ENCODE measurements around the gene HIF1AN. TPM values are rescaled to one million over a fixed set of nuclear protein-coding genes. Genes with fewer than 3 reads are reported as not detected.

HIF1AN gene
- total RNA-seq = 44.5 TPM
- long read RNA-seq, full-length matches to known transcripts = 71 of 89 reads
- long read RNA-seq, partial matches to known transcripts = 6 of 89 reads
- long read RNA-seq, other reads (novel, unspliced or antisense) = 12 of 89 reads

GRCh38 chr10:100535715-100536353 is at the start of gene HIF1AN:
TSS of gene HIF1AN (plus strand) at chr10:100535943. CDS start at chr10:100535959, 16 bp downstream.
- ATAC-seq (peak; percentile 98), DNase-seq (ENCODE audit: missing footprints) (peak; percentile 97)
- intact Hi-C loops (cut with DNase I) = no loop called here

GRCh38 chr10:100487529-100487928 is 48.2 kb upstream of the HIF1AN start:
- no peak for ATAC-seq
- DNase-seq (ENCODE audit: missing footprints) = no peak
- intact Hi-C loops (cut with DNase I) = no loop called here

DNA sequence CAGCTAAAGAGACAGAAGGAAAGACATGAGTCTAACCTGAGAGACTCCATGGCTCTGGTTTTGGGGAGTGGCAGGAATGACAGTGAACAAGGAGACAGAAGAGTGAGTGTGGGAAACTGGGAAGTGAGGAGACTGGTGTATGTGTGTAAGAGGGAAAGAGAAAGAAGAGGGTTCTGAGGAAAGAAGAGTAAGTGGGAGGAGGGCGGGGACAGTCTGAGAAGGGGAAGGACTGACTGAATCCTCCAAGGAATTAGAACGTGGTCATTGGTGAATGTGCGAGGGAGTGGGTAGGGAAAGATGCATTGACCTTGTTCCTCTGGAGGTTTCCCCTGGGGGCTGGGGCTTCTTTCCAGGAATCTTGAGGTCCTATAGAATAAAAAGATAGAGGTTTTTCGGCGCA is 46.3 kb upstream of the HIF1AN start:
- DNase-seq (ENCODE audit: missing footprints) (no peak), ATAC-seq (no peak)
- intact Hi-C loops (cut with DNase I) = no loop called here

GRCh38 chr10:100490531-100490930 is 45.2 kb upstream of the HIF1AN start:
- intact Hi-C loops (cut with DNase I) = no loop called here
- DNase-seq (ENCODE audit: missing footprints) (no peak), ATAC-seq (no peak)

DNA sequence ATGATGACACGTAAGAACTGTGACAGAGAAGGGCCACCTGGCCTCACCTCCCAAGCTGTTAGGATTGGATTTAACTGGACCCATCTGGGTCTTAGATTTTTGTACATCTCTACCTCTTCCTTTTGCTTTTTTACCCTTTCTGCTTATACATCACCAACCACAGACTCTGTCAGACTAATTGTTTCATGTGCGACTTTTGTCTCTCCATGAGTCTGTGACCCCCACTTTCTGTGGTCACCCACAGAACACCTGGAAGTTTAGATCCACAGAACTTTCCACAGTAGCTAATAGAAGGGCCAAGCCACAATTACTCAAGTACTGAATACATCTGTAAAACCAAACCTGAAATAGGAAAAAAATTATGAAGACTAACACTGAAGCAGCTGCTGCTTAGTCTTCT is 39.2 kb upstream of the HIF1AN start:
- DNase-seq (ENCODE audit: missing footprints) = no peak
- ATAC-seq = no peak
- intact Hi-C loops (cut with DNase I) = no loop called here

GRCh38 chr10:100498059-100498458 is 37.7 kb upstream of the HIF1AN start:
- intact Hi-C loops (cut with DNase I) = no loop called here
- ATAC-seq = no peak
- DNase-seq (ENCODE audit: missing footprints) = no peak

DNA sequence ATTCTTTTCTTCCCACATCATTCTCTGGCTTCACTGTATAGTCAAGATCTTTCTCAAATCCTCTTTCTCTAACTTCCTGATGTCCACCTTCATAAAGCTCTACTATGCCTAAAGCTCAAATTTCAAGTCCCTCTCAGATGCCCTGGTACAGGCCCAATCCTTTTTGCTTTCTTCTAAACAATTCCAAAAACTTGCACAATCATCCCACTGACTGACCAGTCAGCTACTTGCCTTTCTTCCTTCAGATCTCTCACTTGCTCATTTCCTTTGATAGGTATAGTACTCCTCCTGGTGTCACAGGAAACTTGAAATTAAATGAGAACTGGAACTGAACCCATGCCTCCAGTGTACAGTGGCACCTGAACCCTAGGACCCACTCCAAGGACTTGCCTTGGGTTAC is 34.3 kb upstream of the HIF1AN start:
- ATAC-seq (no peak), DNase-seq (ENCODE audit: missing footprints) (no peak)
- intact Hi-C loops (cut with DNase I) = no loop called here

GRCh38 chr10:100502926-100503494 is 32.7 kb upstream of the HIF1AN start:
- ATAC-seq = no peak
- intact Hi-C loops (cut with DNase I) = no loop called here

GRCh38 chr10:100504096-100504495 is 31.6 kb upstream of the HIF1AN start:
- intact Hi-C loops (cut with DNase I) = no loop called here
- DNase-seq (ENCODE audit: missing footprints) (no peak), ATAC-seq (no peak)

More at GRCh38 chr10:100502926-100503494, 32.7 kb upstream of the HIF1AN start:
- DNase-seq (ENCODE audit: missing footprints) = no peak

DNA sequence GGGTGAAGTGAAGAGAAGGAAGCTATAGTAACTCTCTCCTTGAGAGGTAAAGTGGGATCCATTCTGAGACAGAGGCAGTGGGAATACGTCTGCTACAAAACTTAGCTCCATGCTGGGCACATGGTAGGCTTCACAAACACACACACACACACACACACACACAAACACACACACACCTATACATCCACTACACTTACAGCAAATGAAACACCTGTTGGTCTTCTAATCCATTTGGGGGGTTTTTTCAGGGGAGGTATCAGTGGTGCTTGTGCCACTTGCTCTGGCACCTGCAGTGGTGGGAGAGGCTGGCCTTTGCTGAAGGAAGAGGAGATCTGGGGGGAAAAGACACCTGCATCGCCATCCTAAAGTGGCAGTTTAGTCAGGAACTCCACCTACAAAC is 30.6 kb upstream of the HIF1AN start:
- intact Hi-C loops (cut with DNase I) = no loop called here
- ATAC-seq (no peak), DNase-seq (ENCODE audit: missing footprints) (no peak)

GRCh38 chr10:100506596-100507356 is 29.0 kb upstream of the HIF1AN start:
- no peak for DNase-seq (ENCODE audit: missing footprints)
- intact Hi-C loops (cut with DNase I) = no loop called here
- ATAC-seq = no peak

DNA sequence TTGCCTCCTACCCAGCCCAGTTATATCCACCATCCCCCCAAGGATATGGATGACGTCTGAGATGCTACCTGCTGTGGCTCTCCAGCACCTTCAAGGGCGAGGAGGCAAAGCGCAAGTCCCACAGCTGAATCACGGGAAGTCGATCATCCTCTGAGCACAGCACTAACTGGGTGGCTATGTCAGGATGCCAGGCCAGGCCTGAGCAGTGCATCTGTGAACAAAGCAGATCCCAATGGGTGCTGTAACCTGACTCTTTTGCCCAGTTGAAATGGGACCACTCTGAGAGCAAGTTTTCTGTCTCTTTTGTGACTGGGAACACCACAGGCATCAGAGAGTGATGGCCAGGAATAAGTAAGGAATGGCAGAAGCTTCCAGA is 28.4 kb upstream of the HIF1AN start:
- ATAC-seq (no peak), DNase-seq (ENCODE audit: missing footprints) (no peak)
- intact Hi-C loops (cut with DNase I) = no loop called here

DNA sequence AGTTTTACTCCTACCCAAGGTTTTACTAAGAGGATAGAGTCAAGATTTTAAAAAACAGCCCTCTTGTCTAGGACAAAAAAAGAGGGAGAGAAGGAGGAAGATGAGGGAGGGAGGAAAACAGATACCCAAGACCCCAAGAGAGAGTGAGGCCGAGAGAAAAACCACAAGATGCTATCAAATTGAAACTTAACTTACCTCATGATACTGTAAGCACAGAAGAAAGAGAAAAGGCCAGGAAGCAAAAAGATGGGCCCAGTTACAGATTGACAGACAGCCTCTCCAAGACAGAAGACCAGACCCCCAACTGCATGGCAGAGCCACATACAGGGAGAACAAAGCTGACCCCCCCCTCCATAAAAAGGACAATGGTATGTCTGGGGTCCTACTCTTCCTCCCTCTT is 27.5 kb upstream of the HIF1AN start:
- intact Hi-C loops (cut with DNase I) = no loop called here
- ATAC-seq (no peak), DNase-seq (ENCODE audit: missing footprints) (no peak)

- intact Hi-C loops (cut with DNase I) = no loop called here
- DNase-seq (ENCODE audit: missing footprints) (no peak), ATAC-seq (no peak)
These were observed 27.0 kb upstream of the HIF1AN start for GRCh38 chr10:100508691-100509150.

DNA sequence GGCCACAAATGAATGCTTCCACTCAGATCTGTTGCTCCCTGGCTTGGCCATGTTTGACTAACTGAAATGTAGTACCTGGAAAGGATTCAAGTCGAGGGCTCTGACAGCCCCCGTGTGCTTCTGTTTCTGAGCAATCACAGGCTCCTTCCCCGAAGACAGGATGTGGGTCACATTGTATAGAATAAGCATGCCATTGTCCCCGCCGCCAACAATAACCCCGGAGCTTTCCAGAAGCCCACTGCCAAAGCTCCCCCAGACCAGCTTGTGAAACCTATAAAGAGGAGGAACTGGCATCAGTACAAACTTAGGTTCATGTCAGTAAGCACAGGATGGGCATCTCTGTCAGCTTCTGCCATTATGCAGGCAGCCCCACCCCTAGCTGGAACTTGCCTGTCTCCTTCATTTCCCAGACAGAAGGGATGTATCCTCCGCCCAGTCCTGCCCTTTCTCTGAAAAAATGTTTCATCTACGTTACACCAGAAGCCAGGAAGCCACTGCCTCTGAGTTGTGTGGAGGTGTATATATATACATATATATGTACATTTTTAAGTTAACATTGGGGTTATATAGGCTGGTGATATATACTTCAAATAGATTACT is 26.4 kb upstream of the HIF1AN start:
- intact Hi-C loops (cut with DNase I) = no loop called here
- DNase-seq (ENCODE audit: missing footprints) (no peak), ATAC-seq (no peak)

GRCh38 chr10:100510533-100511308 is 25.0 kb upstream of the HIF1AN start:
- intact Hi-C loops (cut with DNase I) = no loop called here

DNA sequence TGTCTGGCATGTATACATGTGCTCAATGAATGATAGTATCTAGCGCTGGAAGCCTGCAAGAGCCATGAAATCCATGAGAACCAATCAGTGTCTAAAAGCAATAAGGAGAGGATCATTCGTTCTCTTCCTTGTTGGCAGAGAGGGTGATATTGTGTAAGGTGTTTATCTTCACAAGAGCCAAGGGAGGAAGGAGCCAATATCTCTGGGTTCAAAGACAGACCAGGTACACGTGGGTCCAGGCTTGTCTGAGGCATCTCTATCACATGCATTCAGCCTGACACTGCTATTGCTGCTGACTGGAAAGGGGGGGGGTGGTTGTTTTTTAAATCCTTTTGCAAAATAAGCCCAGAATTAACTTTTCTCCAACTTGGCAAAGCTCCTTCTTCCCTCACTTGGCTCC is 20.1 kb upstream of the HIF1AN start:
- no peak for ATAC-seq
- no peak for DNase-seq (ENCODE audit: missing footprints)
- intact Hi-C loops (cut with DNase I) = no loop called here

More at GRCh38 chr10:100510533-100511308, 25.0 kb upstream of the HIF1AN start:
- ATAC-seq (no peak), DNase-seq (ENCODE audit: missing footprints) (no peak)

- DNase-seq (ENCODE audit: missing footprints) (no peak), ATAC-seq (no peak)
- intact Hi-C loops (cut with DNase I) = no loop called here
These were observed 18.9 kb upstream of the HIF1AN start for GRCh38 chr10:100516847-100517246.

DNA sequence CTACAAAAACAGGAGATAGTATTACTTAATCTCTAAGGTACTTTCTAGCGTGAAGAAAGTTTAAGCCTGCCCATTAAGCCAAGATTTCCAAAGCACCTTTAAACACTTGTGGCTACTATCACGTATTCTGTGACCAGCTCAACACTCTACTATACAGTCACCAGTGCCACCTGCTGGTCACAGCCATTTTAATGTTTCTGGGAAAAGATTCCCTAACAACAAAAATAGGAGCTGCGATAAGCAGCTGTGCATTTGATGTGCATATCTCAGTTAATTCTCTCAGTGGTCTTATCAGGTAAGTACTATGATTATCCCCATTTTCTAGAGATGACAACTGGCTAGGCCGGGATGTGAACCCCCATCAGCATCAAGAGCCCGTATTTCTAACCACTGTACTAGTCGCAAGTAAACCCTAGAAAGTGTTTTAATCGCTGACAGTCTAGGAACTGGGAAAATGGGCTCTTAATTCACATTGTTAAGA is 16.9 kb upstream of the HIF1AN start:
- intact Hi-C loops (cut with DNase I) = loop anchor here (1.0 to 2.0 kb wide), 2 partner anchors 84 to 180 kb away; no protein-coding TSS in a partner anchor
- ATAC-seq = peak; percentile 72
- DNase-seq (ENCODE audit: missing footprints) = no peak

Data from Right ventricle myocardium inferior (tissue), 1 donor.